KG1 (cell line): ENCODE data around the gene PDE9A.

Experiments used
- DNase-seq: peaks from one replicate; lab custom pipeline; 2025; lab: John Stamatoyannopoulos, UW

Gene PDE9A

GRCh38 chr21:42688226-42688840 lies 34.9 kb downstream of the PDE9A start:
- no peak for DNase-seq

GRCh38 chr21:42688841-42689371 lies 35.5 kb downstream of the PDE9A start:
- no peak for DNase-seq

- DNase-seq, result no peak
Observed at GRCh38 chr21:42690586-42690985, 37.2 kb downstream of the PDE9A start.

- DNase-seq, result no peak
Observed at GRCh38 chr21:42691901-42692559, 38.6 kb downstream of the PDE9A start.

- DNase-seq, result no peak
Observed at GRCh38 chr21:42692688-42693087, 39.3 kb downstream of the PDE9A start.

- no peak for DNase-seq
Observed at GRCh38 chr21:42694751-42695696, 41.6 kb downstream of the PDE9A start.

GRCh38 chr21:42695697-42696380 lies 42.4 kb downstream of the PDE9A start:
- no peak for DNase-seq

- no peak for DNase-seq
Observed at GRCh38 chr21:42696501-42697040, 43.1 kb downstream of the PDE9A start.

GRCh38 chr21:42698733-42699132 lies 45.3 kb downstream of the PDE9A start:
- no peak for DNase-seq

GRCh38 chr21:42699196-42699595 lies 45.8 kb downstream of the PDE9A start:
- DNase-seq, result no peak

- DNase-seq, result no peak
Observed at GRCh38 chr21:42701706-42702456, 48.5 kb downstream of the PDE9A start.

- no peak for DNase-seq
Observed at GRCh38 chr21:42702720-42703119, 49.3 kb downstream of the PDE9A start.

- no peak for DNase-seq
Observed at GRCh38 chr21:42703136-42703908, 49.9 kb downstream of the PDE9A start.

GRCh38 chr21:42703965-42704364 lies 50.5 kb downstream of the PDE9A start:
- DNase-seq, result no peak

- DNase-seq, result no peak
Observed at GRCh38 chr21:42704861-42705260, 51.4 kb downstream of the PDE9A start.

- no peak for DNase-seq
Observed at GRCh38 chr21:42705346-42705745, 51.9 kb downstream of the PDE9A start.

- DNase-seq, result no peak
Observed at GRCh38 chr21:42705746-42706374, 52.4 kb downstream of the PDE9A start.

- DNase-seq, result no peak
Observed at GRCh38 chr21:42706765-42707164, 53.3 kb downstream of the PDE9A start.

GRCh38 chr21:42707207-42707830 lies 53.9 kb downstream of the PDE9A start:
- no peak for DNase-seq
